ENCODE results near the gene ETS1.

The ETS1 gene

GRCh38 chr11:128412847-128413791 is 174.2 kb downstream of the ETS1 start:
- in situ Hi-C loops (cut with MboI; ENCODE audit: low sequenced_read_pairs) = no loop called here

- in situ Hi-C loops (cut with MboI; ENCODE audit: low sequenced_read_pairs) = no loop called here
Measured at GRCh38 chr11:128411812-128412211, 175.5 kb downstream of the ETS1 start.

DNA sequence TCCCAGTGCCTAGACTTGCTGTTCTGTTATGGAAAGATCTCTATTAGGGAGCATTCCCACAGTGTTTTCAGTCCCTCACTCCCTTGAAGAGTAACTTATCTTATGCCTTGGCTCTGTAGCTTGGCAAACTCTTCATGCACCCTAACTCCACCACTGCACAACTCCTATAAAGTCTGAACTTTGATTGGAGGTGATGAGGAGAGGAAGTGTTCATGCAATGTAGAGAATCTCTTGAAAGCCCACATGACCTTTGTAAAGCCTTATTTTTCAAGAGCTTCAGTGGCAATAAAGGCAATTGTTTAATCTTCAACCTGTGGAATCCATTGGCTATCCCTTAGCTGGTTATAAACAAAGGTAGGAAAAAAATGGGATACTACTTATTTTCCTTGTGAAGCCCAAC is 176.2 kb downstream of the ETS1 start:
- in situ Hi-C loops (cut with MboI; ENCODE audit: low sequenced_read_pairs) = no loop called here

- in situ Hi-C loops (cut with MboI; ENCODE audit: low sequenced_read_pairs) = no loop called here
Measured at GRCh38 chr11:128409476-128409875, 177.9 kb downstream of the ETS1 start.

Data from hTERT RPE-1 (cell line).